Body of pancreas (tissue), 4 donors: ENCODE results near the gene SLC9A8. TPM values are rescaled to one million over a fixed set of nuclear protein-coding genes. Genes with fewer than 3 reads are reported as not detected.
A peak's percentile ranks its signal among the peaks of the same experiment; 100 is the strongest.

Source experiments
- ATAC-seq: fragments of 150-250 bp; one replicate; pipeline ENCODE4 v1.9.1; 2016
- DNase-seq, 4 donors: peaks; one replicate each; pipeline ENCODE4 v3.0.0-alpha.2; 2019
- H3K27ac ChIP-seq, 4 donors: fragments of 200-600 bp; sonication (generic); 1 replicate in 3 of 4; 2 replicates in 1 of 4; pipeline versions ENCODE4 v1.5.1 to v1.6.1; 2016 to 2019; ENCODE audit warnings: mild to moderate bottlenecking in 1 of 4, mixed read lengths in 1 of 4, moderate library complexity in 1 of 4
- H3K27me3 ChIP-seq, 2 donors: fragments of 200-600 bp; sonication (generic); one replicate each; pipeline ENCODE4 v1.6.0; 2016; ENCODE audit warnings: mild to moderate bottlenecking in 1 of 2
- H3K36me3 ChIP-seq, 2 donors: fragments of 200-600 bp; sonication (generic); replicated peaks in 1 of 2; 2 replicates each; pipeline ENCODE4 v1.5.1; 2016; ENCODE audit warnings: low read depth in 2 of 2; ENCODE audit not compliant: insufficient read depth in 1 of 2
- H3K4me1 ChIP-seq: fragments of 200-600 bp; sonication (generic); one replicate; pipeline ENCODE4 v1.6.0; 2016
- H3K4me3 ChIP-seq, 2 donors: fragments of 200-600 bp; sonication (generic); 1 replicate in 1 of 2; 2 replicates in 1 of 2; pipeline ENCODE4 v1.5.1; 2016 to 2019
- H3K9me3 ChIP-seq, 3 donors: fragments of 200-600 bp; sonication (generic); 1 replicate in 2 of 3; 2 replicates in 1 of 3; pipeline ENCODE4 v1.5.1; 2016
- CTCF ChIP-seq, 7 experiments: fragments of 450-650 bp in 4 of 7; fragments of 200-600 bp in 3 of 7; sonication (generic) in 3 of 7; IDR thresholded peaks; one replicate each; pipeline ENCODE4 v1.5.1; 2016 to 2019; ENCODE audit warnings: antibody characterized with exemption in 7 of 7
- POLR2A ChIP-seq, 3 donors: fragments of 450-650 bp; IDR thresholded peaks; one replicate each; pipeline ENCODE4 v1.6.1; 2016; ENCODE audit warnings: antibody characterized with exemption in 3 of 3, mild to moderate bottlenecking in 2 of 3
- WGBS, 2 donors: methylation state at CpG; one replicate each; pipeline ENCODE4 v1.1.5; 2017; 5-methylcytosine and 5-hydroxymethylcytosine counted together
- intact Hi-C: fragments of 100-400 bp; cut with DNase I; formaldehyde crosslinking; loops from one replicate; pipeline ENCODE4 v1.15.1; 2023
- total RNA-seq, 2 donors: library from RNA; depleted of rRNA; stranded (reverse); fragments of >200 nt; gene quantifications; one replicate each; pipeline ENCODE4 v1.1.0, GENCODE V29; 2016

The SLC9A8 gene
- total RNA-seq, 2 donors from 2014 or later: 5.9 to 11.2 TPM

- Histone ChIP-seq H3K9me3 (no peaks in the 10 kb centered on the region), H3K27me3 (no peaks in the 10 kb centered on the region), H3K4me3 (peak within 1 kb of the TSS; percentile 99 to 100), H3K27ac (peak within 1 kb of the TSS; percentile 90 to 97 (median 94)), H3K36me3 (no peaks in the 10 kb centered on the region), H3K4me1 (peaks cover 47% of the 10 kb centered on the region)
- intact Hi-C loops: no loop called here
- DNase-seq (peak; percentile 94 to 95 (median 95)), ATAC-seq (peak; percentile 93)
- no peak for TF ChIP-seq CTCF (IDR thresholded peaks at IDR 0.05)
- TF ChIP-seq POLR2A (IDR thresholded peaks at IDR 0.05): peak; percentile 91 to 94 (median 93)
- 0% methylated on average over 15 to 79 of the region's 79 CpGs for whole genome bisulfite sequencing, 2 donors
These were observed 123.8 kb downstream of the SLC9A8 start, which contains the start of gene RNF114 for GRCh38 chr20:49936153-49937026. TSS of gene RNF114 (plus strand) at chr20:49936397. CDS start at chr20:49936413, 16 bp downstream.

- Histone ChIP-seq H3K4me3 (peak overlapping the region; percentile 99 to 100), H3K27me3 (no peaks in the 10 kb centered on the region), H3K9me3 (no peaks in the 10 kb centered on the region), H3K27ac (peak overlapping the region; percentile 90 to 97 (median 94)), H3K4me1 (peaks cover 53% of the 10 kb centered on the region), H3K36me3 (no peaks in the 10 kb centered on the region)
- no peak for TF ChIP-seq CTCF (IDR thresholded peaks at IDR 0.05)
- peak in 2 of 3 donors; percentile 13 to 16 for TF ChIP-seq POLR2A (IDR thresholded peaks at IDR 0.05)
- intact Hi-C loops: no loop called here
- ATAC-seq (peak; percentile 22), DNase-seq (no peak)
- WGBS, 2 donors: 2 to 10% methylated on average over 9 to 12 of the region's 12 CpGs
These were observed 124.7 kb downstream of the SLC9A8 start for GRCh38 chr20:49937027-49937929.

- intact Hi-C loops: no loop called here
- Histone ChIP-seq H3K4me3 (no peak overlapping the region), H3K36me3 (peaks cover 0 to 4% of the 10 kb centered on the region in 2 donors), H3K4me1 (peaks cover 53% of the 10 kb centered on the region), H3K9me3 (no peaks in the 10 kb centered on the region), H3K27ac (peak overlapping the region; percentile 37 to 97 (median 94)), H3K27me3 (no peaks in the 10 kb centered on the region)
- no peak for ATAC-seq
- WGBS, 2 donors: 47 to 59% methylated on average over 12 of the region's 12 CpGs
- peak; percentile 51 to 64 (median 56) for DNase-seq
- no peak for TF ChIP-seq POLR2A (IDR thresholded peaks at IDR 0.05)
- TF ChIP-seq CTCF (IDR thresholded peaks at IDR 0.05): no peak
These were observed 125.8 kb downstream of the SLC9A8 start for GRCh38 chr20:49938173-49939163.

- H3K4me1 ChIP-seq: peaks cover 44% of the 10 kb centered on the region
- intact Hi-C loops: no loop called here
- H3K4me3 ChIP-seq: no peak overlapping the region
- 89 to 90% methylated on average over 15 of the region's 15 CpGs for WGBS, 2 donors
- no peaks in the 10 kb centered on the region for H3K27me3 ChIP-seq
- no peaks in the 10 kb centered on the region for H3K9me3 ChIP-seq
- peaks cover 7 to 13% of the 10 kb centered on the region in 2 donors for H3K36me3 ChIP-seq
- DNase-seq: no peak
- no peak for ATAC-seq
- H3K27ac ChIP-seq: peak overlapping the region in 2 of 4 donors; percentile 9 to 39
- no peak for TF ChIP-seq CTCF (IDR thresholded peaks at IDR 0.05)
- no peak for TF ChIP-seq POLR2A (IDR thresholded peaks at IDR 0.05)
These were observed 128.8 kb downstream of the SLC9A8 start for GRCh38 chr20:49941456-49941855.
